ELR (cell line): ENCODE results near the gene SLC44A5.
"Not testable (repeated sequence)": the region's sequence is repeated elsewhere in the genome, so short reads cannot be mapped to it uniquely, and the experiment has no call there.

Experiments
- DNase-seq: peaks from one replicate; pipeline ENCODE4 v3.0.0-alpha.2; 2015; ENCODE audit warnings: low read depth

Gene SLC44A5

GRCh38 chr1:75273110-75273509 lies 337.8 kb downstream of the SLC44A5 start:
- no peak for DNase-seq

- DNase-seq = peak; percentile 58
Measured at GRCh38 chr1:75265792-75266191, 345.1 kb downstream of the SLC44A5 start.

- DNase-seq = no peak
Measured at GRCh38 chr1:75264112-75264511, 346.8 kb downstream of the SLC44A5 start.

GRCh38 chr1:75263616-75264015 lies 347.3 kb downstream of the SLC44A5 start:
- not testable (repeated sequence) for DNase-seq

GRCh38 chr1:75261946-75262345 lies 349.0 kb downstream of the SLC44A5 start:
- not testable (repeated sequence) for DNase-seq

GRCh38 chr1:75258351-75258750 lies 352.6 kb downstream of the SLC44A5 start:
- no peak for DNase-seq

GRCh38 chr1:75257424-75257823 lies 353.5 kb downstream of the SLC44A5 start:
- DNase-seq = no peak

- DNase-seq = not testable (repeated sequence)
Measured at GRCh38 chr1:75250114-75250513, 360.8 kb downstream of the SLC44A5 start.

- DNase-seq = no peak
Measured at GRCh38 chr1:75245239-75245638, 365.7 kb downstream of the SLC44A5 start.

- no peak for DNase-seq
Measured at GRCh38 chr1:75243124-75243523, 367.8 kb downstream of the SLC44A5 start.

GRCh38 chr1:75237316-75237715 lies 373.6 kb downstream of the SLC44A5 start:
- DNase-seq = no peak

GRCh38 chr1:75234562-75234961 lies 376.4 kb downstream of the SLC44A5 start:
- DNase-seq = no peak

GRCh38 chr1:75233302-75233929 lies 377.5 kb downstream of the SLC44A5 start:
- peak; percentile 42 for DNase-seq

- no peak for DNase-seq
Measured at GRCh38 chr1:75220072-75220471, 390.8 kb downstream of the SLC44A5 start.

GRCh38 chr1:75214017-75214416 lies 396.9 kb downstream of the SLC44A5 start:
- DNase-seq = no peak

- no peak for DNase-seq
Measured at GRCh38 chr1:75211648-75212047, 399.3 kb downstream of the SLC44A5 start.

- DNase-seq = no peak
Measured at GRCh38 chr1:75208862-75209261, 402.1 kb downstream of the SLC44A5 start.

- peak; percentile 72 for DNase-seq
Measured at GRCh38 chr1:75203415-75204277, 407.3 kb downstream of the SLC44A5 start.

- no peak for DNase-seq
Measured at GRCh38 chr1:75202751-75203150, 408.2 kb downstream of the SLC44A5 start.

GRCh38 chr1:75198761-75199160 lies 412.2 kb downstream of the SLC44A5 start:
- DNase-seq = no peak

- no peak for DNase-seq
Measured at GRCh38 chr1:75198163-75198562, 412.8 kb downstream of the SLC44A5 start.

- no peak for DNase-seq
Measured at GRCh38 chr1:75188892-75189291, 422.0 kb downstream of the SLC44A5 start.

GRCh38 chr1:75181214-75181955 lies 429.5 kb downstream of the SLC44A5 start:
- DNase-seq = not testable (repeated sequence)
